NT2/D1 (cell line): ENCODE data around the gene KLHDC1.
"Not testable (repeated sequence)": the region's sequence is repeated elsewhere in the genome, so short reads cannot be mapped to it uniquely, and the experiment has no call there.

ENCODE experiments used
- DNase-seq: peaks from one replicate; pipeline ENCODE4 v3.0.0-alpha.2; 2011; ENCODE audit warnings: low read depth, low spot score
- H3K27me3 ChIP-seq: 2 replicates; pipeline ENCODE4 v1.6.0; 2011; ENCODE audit warnings: mild to moderate bottlenecking; ENCODE audit not compliant: insufficient read length, insufficient read depth
- H3K36me3 ChIP-seq: 2 replicates; pipeline ENCODE4 v1.6.1; 2011; ENCODE audit warnings: mild to moderate bottlenecking, low read length, mixed read lengths; ENCODE audit not compliant: insufficient read depth, insufficient read length
- H3K4me1 ChIP-seq: 2 replicates; pipeline ENCODE4 v1.5.1; 2011; ENCODE audit not compliant: insufficient read depth, insufficient read length
- H3K4me3 ChIP-seq: 2 replicates; pipeline ENCODE4 v1.5.1; 2011; ENCODE audit warnings: low read depth; ENCODE audit not compliant: insufficient read length
- H3K9ac ChIP-seq: 2 replicates; pipeline ENCODE4 v1.6.0; 2011; ENCODE audit warnings: low read depth; ENCODE audit not compliant: insufficient read length
- H3K9me3 ChIP-seq: 2 replicates; pipeline ENCODE4 v1.5.1; 2011; ENCODE audit warnings: mild to moderate bottlenecking, low read length; ENCODE audit not compliant: insufficient read depth
- SUZ12 ChIP-seq: IDR thresholded peaks from 2 replicates; pipeline ENCODE4 v1.6.1; 2011; ENCODE audit not compliant: insufficient read length, insufficient read depth; ENCODE audit errors: extremely low read depth
- YY1 ChIP-seq: IDR thresholded peaks from 2 replicates; pipeline ENCODE4 v1.6.1; 2011; ENCODE audit not compliant: insufficient read length, insufficient read depth
- ZNF274 ChIP-seq: IDR thresholded peaks from 2 replicates; pipeline ENCODE4 v1.6.1; 2011; ENCODE audit warnings: mild to moderate bottlenecking, low read depth, low read length

KLHDC1 gene, protein sequence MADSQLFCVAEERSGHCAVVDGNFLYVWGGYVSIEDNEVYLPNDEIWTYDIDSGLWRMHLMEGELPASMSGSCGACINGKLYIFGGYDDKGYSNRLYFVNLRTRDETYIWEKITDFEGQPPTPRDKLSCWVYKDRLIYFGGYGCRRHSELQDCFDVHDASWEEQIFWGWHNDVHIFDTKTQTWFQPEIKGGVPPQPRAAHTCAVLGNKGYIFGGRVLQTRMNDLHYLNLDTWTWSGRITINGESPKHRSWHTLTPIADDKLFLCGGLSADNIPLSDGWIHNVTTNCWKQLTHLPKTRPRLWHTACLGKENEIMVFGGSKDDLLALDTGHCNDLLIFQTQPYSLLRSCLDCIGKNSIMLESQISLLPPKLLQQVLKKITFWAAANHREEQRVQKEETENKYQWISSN

DNA sequence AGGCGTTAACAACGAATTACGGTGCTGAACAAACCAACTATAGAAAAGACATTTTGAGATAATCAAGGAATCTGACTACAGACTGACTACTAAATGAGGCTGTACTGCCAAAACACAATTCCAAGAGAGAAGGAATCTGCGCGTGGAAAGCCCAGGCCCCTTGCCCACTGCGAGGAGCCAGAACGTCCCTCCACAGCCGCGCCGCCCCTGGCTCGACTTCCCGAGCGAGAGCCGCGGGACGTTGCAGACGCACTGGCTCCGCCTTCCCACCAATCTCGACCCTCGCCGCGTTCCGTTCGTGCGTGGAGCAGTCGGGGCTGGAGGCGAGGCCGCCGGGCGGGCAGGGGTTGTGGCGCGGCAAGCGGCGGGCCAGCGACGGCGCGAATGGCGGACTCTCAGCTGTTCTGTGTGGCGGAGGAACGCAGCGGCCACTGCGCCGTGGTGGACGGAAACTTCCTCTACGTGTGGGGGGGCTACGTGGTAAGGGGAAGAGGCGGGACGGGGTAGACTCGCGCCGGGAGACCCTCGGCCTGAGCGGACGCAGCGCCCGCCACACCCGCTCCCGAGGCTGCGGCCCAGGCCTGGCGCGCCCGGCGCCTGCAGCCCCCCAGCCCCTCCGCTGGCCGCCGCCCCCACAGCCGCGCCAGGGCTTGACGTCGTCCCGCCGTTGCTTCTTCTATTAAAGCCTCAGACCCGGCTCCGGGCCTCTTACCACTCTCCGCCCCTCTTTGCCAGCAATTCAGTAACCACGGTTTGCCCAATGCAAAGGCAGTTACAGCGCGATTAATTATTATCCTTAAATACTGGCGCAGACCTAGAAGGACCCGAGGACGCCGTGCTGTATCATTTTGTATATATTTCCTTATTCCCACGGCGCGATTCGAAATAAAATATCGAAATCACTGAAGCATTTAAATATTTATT lies at the start of gene KLHDC1:
Gene KLHDC1 (plus strand): TSS at position 310 of the 924 bp plus-strand sequence. CDS start 75 bp downstream, at position 385.
- TF ChIP-seq ZNF274: no peak
- TF ChIP-seq YY1: no peak
- no peak for TF ChIP-seq SUZ12

DNA sequence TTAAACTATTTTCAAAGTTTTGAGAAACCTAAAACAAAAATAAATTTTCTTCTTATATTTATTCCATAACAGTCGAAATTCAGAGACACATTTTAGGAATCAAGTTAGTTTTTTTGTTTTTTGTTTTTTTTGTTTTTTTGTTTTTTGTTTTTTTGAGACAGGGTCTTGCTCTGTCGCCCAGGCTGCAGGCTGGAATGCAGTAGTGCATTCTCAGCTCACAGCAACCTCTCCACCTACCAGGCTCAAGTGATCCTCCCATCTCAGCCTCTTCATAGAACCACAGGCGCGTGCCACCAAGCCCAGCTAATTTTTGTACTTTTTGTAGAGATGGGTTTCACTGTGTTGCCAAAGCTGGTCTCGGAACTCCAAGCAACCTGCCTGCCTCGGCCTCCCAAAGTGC lies 39.4 kb upstream of the KLHDC1 start:
- H3K36me3 ChIP-seq: peaks cover 41% of the 10 kb centered on the region
- TF ChIP-seq ZNF274 (no peak), SUZ12 (no peak), YY1 (no peak)
- H3K27me3 ChIP-seq: no peaks in the 10 kb centered on the region
- H3K4me3 ChIP-seq: no peak overlapping the region
- no peak for DNase-seq
- H3K9me3 ChIP-seq: no peaks in the 10 kb centered on the region
- H3K9ac ChIP-seq: no peak overlapping the region
- no peaks in the 10 kb centered on the region for H3K4me1 ChIP-seq

More for the DNA sequence above, at the start of gene KLHDC1:
- Histone ChIP-seq H3K9me3 (no peaks in the 10 kb centered on the region), H3K36me3 (no peaks in the 10 kb centered on the region), H3K4me3 (peak within 1 kb of the TSS; percentile 75), H3K4me1 (no peaks in the 10 kb centered on the region), H3K27me3 (peaks cover 12% of the 10 kb centered on the region), H3K9ac (peak within 1 kb of the TSS; percentile 89)
- peak; percentile 13 for DNase-seq

DNA sequence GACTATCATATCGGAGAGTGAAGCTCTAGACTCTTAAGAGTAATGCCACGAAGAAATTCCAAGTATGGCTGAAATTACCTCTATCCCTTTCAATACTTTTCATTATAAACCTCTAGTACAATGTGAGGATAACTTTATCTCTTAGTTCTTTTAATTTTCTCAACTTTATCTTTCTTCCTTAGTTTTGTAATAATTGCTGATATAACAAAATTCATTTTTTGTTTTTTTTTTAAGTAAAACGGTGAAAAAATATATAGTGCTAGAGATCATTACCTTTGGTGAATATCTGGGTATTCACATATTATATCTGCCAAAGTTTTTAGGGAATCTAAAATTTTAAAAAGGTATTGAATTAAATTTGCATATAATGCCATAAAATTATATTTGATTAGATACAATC lies 38.4 kb upstream of the KLHDC1 start:
- peaks cover 39% of the 10 kb centered on the region for H3K36me3 ChIP-seq
- no peak for DNase-seq
- no peak for TF ChIP-seq YY1
- no peak for TF ChIP-seq ZNF274
- TF ChIP-seq SUZ12: no peak

DNA sequence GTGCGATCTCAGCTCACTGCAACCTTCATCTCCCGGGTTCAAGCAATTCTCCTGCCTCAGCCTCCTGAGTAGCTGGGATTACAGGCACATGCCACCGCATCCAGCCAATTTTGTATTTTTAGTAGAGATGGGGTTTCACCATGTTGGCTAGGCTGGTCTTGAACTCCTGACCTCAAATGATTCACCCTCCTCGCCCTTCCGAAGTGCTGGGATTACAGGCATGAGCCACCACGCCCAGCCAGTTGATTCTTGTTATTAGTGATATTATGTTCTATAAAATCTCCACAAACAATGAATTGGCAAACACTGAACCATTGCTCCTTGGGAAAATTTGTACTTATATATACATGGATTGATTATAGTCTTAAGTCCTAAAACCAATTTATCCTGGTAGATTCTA lies 35.4 kb upstream of the KLHDC1 start:
- not testable (repeated sequence) for H3K4me1 ChIP-seq, H3K27me3 ChIP-seq, H3K4me3 ChIP-seq, H3K9ac ChIP-seq, H3K9me3 ChIP-seq, DNase-seq
- H3K36me3 ChIP-seq: peaks cover 26% of the 10 kb centered on the region

More for the DNA sequence above, 38.4 kb upstream of the KLHDC1 start:
- Histone ChIP-seq H3K9ac (no peak overlapping the region), H3K9me3 (no peaks in the 10 kb centered on the region), H3K27me3 (no peaks in the 10 kb centered on the region), H3K4me3 (no peak overlapping the region), H3K4me1 (no peaks in the 10 kb centered on the region)

DNA sequence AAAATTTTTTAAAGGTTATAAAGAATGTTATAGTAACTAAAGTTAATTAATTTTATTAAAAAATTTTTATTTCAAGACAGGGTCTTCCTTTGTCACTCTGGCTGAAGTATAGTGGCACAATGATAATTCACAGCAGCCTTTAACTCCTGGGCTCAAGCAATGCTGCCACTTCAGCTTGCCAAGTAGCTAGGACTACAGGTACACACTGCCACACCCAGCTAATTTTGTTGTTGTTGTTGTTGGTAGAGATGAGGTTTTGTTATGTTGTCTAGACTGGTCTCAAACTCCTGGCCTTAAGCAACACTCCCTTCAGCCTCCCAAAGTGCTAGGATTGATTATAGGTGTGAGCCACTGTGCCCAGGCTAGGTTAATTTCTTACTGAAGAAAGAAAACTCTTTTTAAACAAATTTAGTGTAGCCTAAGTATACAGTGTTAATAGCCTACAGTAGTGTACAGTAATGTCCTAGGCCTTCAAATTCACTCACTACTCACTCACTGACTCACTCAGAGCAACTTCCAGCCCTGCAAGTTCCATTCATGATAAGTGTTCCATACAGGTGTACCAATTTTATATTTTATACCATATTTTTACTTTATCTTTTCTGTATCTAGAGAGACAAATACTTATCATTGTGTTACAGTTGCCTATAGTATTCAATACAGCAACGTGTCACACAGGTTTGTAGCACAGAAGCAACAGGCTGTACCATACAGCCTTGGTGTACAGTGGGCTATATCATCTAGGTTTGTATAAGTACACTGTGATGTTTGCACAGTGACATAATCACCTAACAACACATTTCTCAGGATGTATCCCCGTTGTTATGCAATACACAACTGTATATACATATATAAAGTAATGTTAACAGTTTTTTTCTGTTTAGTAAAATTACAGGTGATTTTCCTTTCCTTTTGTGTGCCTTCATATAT lies 33.1 kb upstream of the KLHDC1 start:
- no peak for TF ChIP-seq SUZ12
- no peak for TF ChIP-seq ZNF274
- TF ChIP-seq YY1: no peak
- Histone ChIP-seq H3K4me3 (no peak overlapping the region), H3K9ac (no peak overlapping the region), H3K9me3 (no peaks in the 10 kb centered on the region), H3K36me3 (peaks cover 14% of the 10 kb centered on the region), H3K4me1 (no peaks in the 10 kb centered on the region), H3K27me3 (no peaks in the 10 kb centered on the region)
- no peak for DNase-seq

DNA sequence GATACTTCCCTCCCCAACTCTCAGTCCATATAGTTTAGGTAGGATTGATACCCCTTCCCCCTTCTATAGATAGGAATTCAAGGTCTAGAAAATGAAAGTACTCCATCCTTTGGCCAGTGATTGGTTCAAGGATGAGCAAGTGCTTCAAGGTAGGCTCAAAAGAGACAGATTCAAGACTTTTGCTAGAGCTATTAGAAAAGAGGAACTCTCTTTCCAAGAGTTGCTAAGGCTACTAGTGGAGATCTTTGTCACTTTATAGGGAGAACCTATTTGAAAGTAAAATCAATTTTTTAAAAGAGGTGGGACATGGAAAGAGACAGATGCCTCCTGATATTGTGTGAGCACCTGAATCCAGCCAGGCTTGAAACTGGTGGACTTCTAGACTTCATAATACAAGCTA lies 22.4 kb upstream of the KLHDC1 start:
- DNase-seq: no peak
- Histone ChIP-seq H3K4me1 (no peaks in the 10 kb centered on the region), H3K9ac (no peak overlapping the region), H3K36me3 (peaks cover 38% of the 10 kb centered on the region), H3K27me3 (no peaks in the 10 kb centered on the region), H3K9me3 (no peaks in the 10 kb centered on the region), H3K4me3 (no peak overlapping the region)
- TF ChIP-seq ZNF274 (no peak), SUZ12 (no peak), YY1 (no peak)
